MM.1S (cell line): ENCODE measurements around the gene SLC7A9.

ENCODE experiments used
- DNase-seq: peaks from one replicate; pipeline ENCODE4 v3.0.0-alpha.2; 2015
- H2AFZ ChIP-seq: fragments of 300-600 bp; sonication (generic); 2 replicates; pipeline ENCODE4 v1.6.0; 2016; ENCODE audit warnings: antibody characterized with exemption, low read length
- H3F3A ChIP-seq: fragments of 300-600 bp; sonication (generic); 2 replicates; pipeline ENCODE4 v1.6.1; 2016; ENCODE audit warnings: mild to moderate bottlenecking, antibody characterized with exemption, low read length, moderate library complexity, mixed read lengths; ENCODE audit not compliant: insufficient read depth
- H3K27ac ChIP-seq: fragments of 300-600 bp; sonication (generic); 2 replicates; pipeline ENCODE4 v1.5.1; 2016; ENCODE audit warnings: mild to moderate bottlenecking, low read length
- H3K27me3 ChIP-seq: fragments of 300-600 bp; sonication (generic); replicated peaks from 2 replicates; pipeline ENCODE4 v1.6.0; 2016; ENCODE audit warnings: low read length; ENCODE audit not compliant: insufficient read depth
- H3K36me3 ChIP-seq: fragments of 300-600 bp; sonication (generic); replicated peaks from 2 replicates; pipeline ENCODE4 v1.6.1; 2016; ENCODE audit warnings: mild to moderate bottlenecking, low read length, mixed read lengths; ENCODE audit not compliant: insufficient read depth
- H3K4me1 ChIP-seq: fragments of 300-600 bp; sonication (generic); 2 replicates; pipeline ENCODE4 v1.6.1; 2016; ENCODE audit warnings: low read length, mixed read lengths
- H3K4me2 ChIP-seq: fragments of 300-600 bp; sonication (generic); 2 replicates; pipeline ENCODE4 v1.6.0; 2016; ENCODE audit warnings: low read depth, low read length
- H3K4me3 ChIP-seq: fragments of 300-600 bp; sonication (generic); 2 replicates; pipeline ENCODE4 v1.5.1; 2016; ENCODE audit warnings: low read length, mixed read lengths
- H3K79me2 ChIP-seq: fragments of 300-600 bp; sonication (generic); 2 replicates; pipeline ENCODE4 v1.6.1; 2016; ENCODE audit warnings: mixed run types, low read length, mixed read lengths
- H3K9ac ChIP-seq: fragments of 300-600 bp; sonication (generic); 2 replicates; pipeline ENCODE4 v1.6.1; 2016; ENCODE audit warnings: low read length, mixed read lengths
- H3K9me2 ChIP-seq: fragments of 300-600 bp; sonication (generic); replicated peaks from 2 replicates; pipeline ENCODE4 v1.6.1; 2016; ENCODE audit warnings: mild to moderate bottlenecking, low read length, mixed read lengths; ENCODE audit not compliant: insufficient read depth
- H3K9me3 ChIP-seq: fragments of 300-600 bp; sonication (generic); replicated peaks from 2 replicates; pipeline ENCODE4 v1.6.1; 2016; ENCODE audit warnings: mild to moderate bottlenecking, low read length, mixed read lengths; ENCODE audit not compliant: insufficient read depth
- H4K20me1 ChIP-seq: fragments of 300-600 bp; sonication (generic); 2 replicates; pipeline ENCODE4 v1.6.1; 2016; ENCODE audit warnings: mild to moderate bottlenecking, low read length, moderate library complexity, mixed read lengths; ENCODE audit not compliant: insufficient read depth
- EZH2 ChIP-seq: fragments of 300-600 bp; sonication (generic); optimal IDR thresholded peaks from 2 replicates; pipeline ENCODE3; 2017; ENCODE audit warnings: low read depth, mild to moderate bottlenecking, antibody characterized with exemption, low read length, mixed read lengths
- EZH2phosphoT487 ChIP-seq: fragments of 300-600 bp; sonication (generic); IDR thresholded peaks from 2 replicates; pipeline ENCODE4 v1.6.1; 2018; ENCODE audit warnings: antibody characterized with exemption, low read length
- TF ChIP-seq, protein P1 (sequence below): fragments of 300-600 bp; sonication (generic); IDR thresholded peaks from 2 replicates; pipeline ENCODE4 v1.5.1; 2016; ENCODE audit warnings: antibody characterized with exemption, low read length, mixed read lengths

The SLC7A9 gene

DNA sequence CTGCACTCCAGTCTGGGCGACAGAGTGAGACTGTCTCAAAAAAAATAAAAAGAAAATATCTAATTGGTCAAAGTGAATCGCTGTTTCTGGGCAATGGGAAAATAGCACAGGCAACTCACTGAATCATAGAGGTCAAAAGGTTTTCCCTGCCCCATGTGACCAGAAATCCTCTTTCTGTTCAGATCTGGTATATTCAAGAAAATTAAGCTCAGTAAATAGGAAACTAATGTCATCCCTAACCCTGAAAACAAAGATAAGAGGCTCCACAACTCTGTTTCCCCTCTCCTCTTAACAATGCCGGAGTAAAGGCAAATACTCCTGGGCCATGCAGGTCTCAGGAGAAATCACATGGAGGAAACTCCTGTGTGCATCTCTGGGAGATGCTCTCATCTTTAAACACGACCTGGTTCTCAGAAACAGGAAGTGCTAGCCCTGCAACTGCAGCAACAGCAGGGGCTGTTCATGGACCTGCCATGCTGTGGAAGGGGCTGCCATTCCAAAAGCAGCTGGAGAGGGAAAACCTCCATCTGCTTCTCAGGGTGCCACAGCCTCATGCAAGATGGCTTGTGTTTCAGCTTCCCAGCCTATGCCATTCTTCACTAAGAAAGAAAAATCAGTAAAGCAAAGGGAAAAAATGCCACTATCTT lies 47.5 kb upstream of the SLC7A9 start:
- H3K36me3 ChIP-seq, result no peaks in the 10 kb centered on the region
- H2AFZ ChIP-seq, result no peak overlapping the region
- no peaks in the 10 kb centered on the region for H3K27me3 ChIP-seq
- H3K4me3 ChIP-seq, result no peak overlapping the region
- TF ChIP-seq EZH2phosphoT487, result no peak
- TF ChIP-seq, protein P1, sequence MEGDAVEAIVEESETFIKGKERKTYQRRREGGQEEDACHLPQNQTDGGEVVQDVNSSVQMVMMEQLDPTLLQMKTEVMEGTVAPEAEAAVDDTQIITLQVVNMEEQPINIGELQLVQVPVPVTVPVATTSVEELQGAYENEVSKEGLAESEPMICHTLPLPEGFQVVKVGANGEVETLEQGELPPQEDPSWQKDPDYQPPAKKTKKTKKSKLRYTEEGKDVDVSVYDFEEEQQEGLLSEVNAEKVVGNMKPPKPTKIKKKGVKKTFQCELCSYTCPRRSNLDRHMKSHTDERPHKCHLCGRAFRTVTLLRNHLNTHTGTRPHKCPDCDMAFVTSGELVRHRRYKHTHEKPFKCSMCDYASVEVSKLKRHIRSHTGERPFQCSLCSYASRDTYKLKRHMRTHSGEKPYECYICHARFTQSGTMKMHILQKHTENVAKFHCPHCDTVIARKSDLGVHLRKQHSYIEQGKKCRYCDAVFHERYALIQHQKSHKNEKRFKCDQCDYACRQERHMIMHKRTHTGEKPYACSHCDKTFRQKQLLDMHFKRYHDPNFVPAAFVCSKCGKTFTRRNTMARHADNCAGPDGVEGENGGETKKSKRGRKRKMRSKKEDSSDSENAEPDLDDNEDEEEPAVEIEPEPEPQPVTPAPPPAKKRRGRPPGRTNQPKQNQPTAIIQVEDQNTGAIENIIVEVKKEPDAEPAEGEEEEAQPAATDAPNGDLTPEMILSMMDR, result no peak
- TF ChIP-seq EZH2, result no peak
- H3K9me2 ChIP-seq, result no peaks in the 10 kb centered on the region
- H3K4me2 ChIP-seq, result no peak overlapping the region
- no peaks in the 10 kb centered on the region for H4K20me1 ChIP-seq
- H3K79me2 ChIP-seq, result no peaks in the 10 kb centered on the region
- no peak overlapping the region for H3K9ac ChIP-seq
- peaks cover 5% of the 10 kb centered on the region; the same call in 1 of the 2 replicates for H3K4me1 ChIP-seq
- peaks cover 13% of the 10 kb centered on the region for H3F3A ChIP-seq
- no peaks in the 10 kb centered on the region for H3K9me3 ChIP-seq
- H3K27ac ChIP-seq, result no peak overlapping the region
- DNase-seq, result no peak

DNA sequence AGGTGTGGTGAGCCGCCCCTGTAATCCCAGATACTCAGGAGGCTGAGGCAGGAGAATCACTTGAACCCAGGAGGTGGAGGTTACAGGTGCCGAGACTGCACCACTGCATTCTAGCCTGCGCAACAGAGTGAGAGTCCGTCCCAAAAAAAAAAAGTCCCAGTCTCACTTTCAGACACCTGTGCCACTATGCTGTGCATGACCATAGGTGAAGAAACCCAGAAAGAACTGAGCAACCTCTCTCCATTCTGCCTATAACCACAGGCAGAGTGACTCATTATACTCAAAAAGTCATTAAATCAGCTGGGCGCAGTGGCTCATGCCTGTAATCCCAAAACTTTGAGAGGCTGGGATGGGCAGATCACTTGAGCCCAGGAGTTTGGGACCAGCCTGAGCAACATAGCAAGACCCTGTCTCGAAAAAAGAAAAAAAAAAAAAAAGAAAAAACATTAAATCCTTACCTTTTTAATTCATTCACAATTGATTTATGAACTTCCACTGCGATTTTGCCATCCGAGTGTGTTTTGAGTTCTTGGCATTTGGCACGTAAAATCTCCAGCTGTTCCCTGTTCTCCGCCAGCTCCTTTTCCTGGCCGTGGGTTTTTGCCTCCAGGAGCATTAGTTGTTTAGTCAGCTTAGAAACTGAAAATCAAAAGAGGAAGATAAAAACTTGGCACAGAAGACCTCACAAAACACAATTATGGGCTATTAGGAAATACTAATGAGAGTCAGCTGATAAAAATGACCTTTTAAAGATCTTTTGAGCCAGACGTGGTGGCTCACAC lies 45.5 kb upstream of the SLC7A9 start:
- Histone ChIP-seq H3K4me1 (peaks cover 5% of the 10 kb centered on the region; the same call in 1 of the 2 replicates), H3K27ac (no peak overlapping the region), H3K4me2 (no peak overlapping the region; the same call in 1 of the 2 replicates), H3K36me3 (no peaks in the 10 kb centered on the region), H4K20me1 (no peaks in the 10 kb centered on the region), H3K9me3 (no peaks in the 10 kb centered on the region), H3F3A (peaks cover 13% of the 10 kb centered on the region), H3K9me2 (no peaks in the 10 kb centered on the region), H3K27me3 (no peaks in the 10 kb centered on the region), H3K79me2 (no peaks in the 10 kb centered on the region), H3K9ac (no peak overlapping the region), H2AFZ (no peak overlapping the region), H3K4me3 (no peak overlapping the region)
- TF ChIP-seq EZH2 (no peak), EZH2phosphoT487 (no peak)
- TF ChIP-seq, protein P1, result no peak
- DNase-seq, result peak; percentile 78

DNA sequence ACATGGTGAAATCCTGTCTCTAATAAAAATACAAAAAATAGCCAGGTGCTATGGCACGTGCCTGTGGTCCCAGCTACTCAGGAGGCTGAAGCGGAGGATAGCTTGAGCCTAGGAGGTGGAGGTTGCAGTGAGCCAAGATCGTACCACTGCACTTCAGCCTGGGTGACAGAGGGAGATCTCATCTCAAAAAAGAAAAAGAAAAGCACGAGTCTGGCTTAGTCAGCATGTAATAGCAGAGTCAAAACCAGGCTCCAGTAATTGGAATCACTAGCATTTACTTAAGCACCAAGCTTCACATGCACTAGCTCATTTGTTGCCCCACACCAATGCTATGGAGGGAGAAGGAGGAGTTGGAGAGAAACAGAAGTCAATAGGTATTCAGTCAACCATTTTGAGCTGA lies 41.9 kb upstream of the SLC7A9 start:
- no peaks in the 10 kb centered on the region for H3K79me2 ChIP-seq
- no peak for TF ChIP-seq EZH2
- TF ChIP-seq EZH2phosphoT487, result no peak
- TF ChIP-seq, protein P1, result no peak
- H2AFZ ChIP-seq, result no peak overlapping the region
- peaks cover 5% of the 10 kb centered on the region; the same call in 1 of the 2 replicates for H3K4me1 ChIP-seq
- H3K4me3 ChIP-seq, result no peak overlapping the region
- H3K9ac ChIP-seq, result no peak overlapping the region
- no peaks in the 10 kb centered on the region for H3K27me3 ChIP-seq
- H3F3A ChIP-seq, result peaks cover 13% of the 10 kb centered on the region
- no peak overlapping the region for H3K4me2 ChIP-seq
- H3K27ac ChIP-seq, result no peak overlapping the region
- H3K9me3 ChIP-seq, result no peaks in the 10 kb centered on the region
- no peaks in the 10 kb centered on the region for H3K9me2 ChIP-seq
- H4K20me1 ChIP-seq, result no peaks in the 10 kb centered on the region
- no peak for DNase-seq
- no peaks in the 10 kb centered on the region for H3K36me3 ChIP-seq
